ENCODE data around the gene NCKAP5L. TPM values are rescaled to one million over a fixed set of nuclear protein-coding genes. Genes with fewer than 3 reads are reported as not detected.

The NCKAP5L gene
- total and polyA plus RNA-seq, 9 of the 15 experiments (the other 6 are each of a cell fraction or from before 2014, with no cell fraction given), result 0.01 to 14.4 (median 3.7) TPM

- Histone ChIP-seq H4K20me1 (replicated peaks; ENCODE audit: control insufficient read depth, insufficient read depth, low read length) (no peaks in the 10 kb centered on the region), H2AFZ (ENCODE audit: low read depth, low read length) (no peak overlapping the region), H3K79me2 (ENCODE audit: control insufficient read depth, insufficient read depth, low read length) (no peaks in the 10 kb centered on the region), H3K36me3 (ENCODE audit: control insufficient read depth, insufficient read depth, low read length) (no peaks in the 10 kb centered on the region), H3K4me3 (no peak overlapping the region), H3K4me2 (ENCODE audit: insufficient read depth, low read length) (no peak overlapping the region), H3K27me3 (ENCODE audit: control insufficient read depth in 2 of 2, insufficient read depth in 2 of 2, low read length in 2 of 2) (no peaks in the 10 kb centered on the region), H3K9me1 (ENCODE audit: control insufficient read depth, insufficient read depth, low read length) (no peaks in the 10 kb centered on the region), H3K9me3 (replicated peaks; ENCODE audit: control insufficient read depth, insufficient read depth, low read depth, low read length) (no peaks in the 10 kb centered on the region), H3K27ac (ENCODE audit: extremely low read depth, low read depth, low read length) (no peak overlapping the region), H3K9ac (ENCODE audit: insufficient read depth in 1 of 2, low read depth in 2 of 2, low read length in 2 of 2) (no peak overlapping the region), H3K4me1 (replicated peaks in 1 of 2; ENCODE audit: control insufficient read depth in 2 of 2, insufficient read depth in 2 of 2, low read length in 2 of 2) (peaks cover 11 to 22% of the 10 kb centered on the region in 2 experiments; a peak in 4 of 5 replicates)
- DNase-seq (ENCODE audit: extremely low read depth in 1 of 4, low spot score in 3 of 4) (no peak), FAIRE-seq (no peak), ATAC-seq (no peak)
- CTCF ChIA-PET (ENCODE audit: low intra/inter-chr PET ratio), result no interaction called here
- intact Hi-C loops (cut with micrococcal nuclease), result no loop called here
- POLR2A ChIA-PET, result interaction anchor here (1.5 to 1.7 kb wide), 2 partner anchors 10 to 16 kb away, joined by 5 to 9 read pairs; partner anchors contain the start of gene BCDIN3D
- in situ Hi-C loops (cut with MboI), result no loop called here
- WGBS (ENCODE audit: insufficient coverage, low coverage, missing lambda C conversion rate), result 19% methylated on average over 4 of the region's 5 CpGs
- BruUV-seq (replicated peaks), result no TSS peak
- no peak for TF ChIP-seq ILF3 (IDR thresholded peaks at IDR 0.05; ENCODE audit: borderline replicate concordance)
- TF ChIP-seq SMAD4 (CRISPR knock-in tag; conservative IDR thresholded peaks at IDR 0.05), result peak; percentile 18; the same call in 1 of the 2 replicates
- TF ChIP-seq ZNF589 (CRISPR knock-in tag; IDR thresholded peaks at IDR 0.05; ENCODE audit: low read depth), result peak; percentile 78; the same call in 1 of the 2 replicates
- peak; percentile 72; the same call in 1 of the 2 replicates for TF ChIP-seq BACH1 (tag; IDR thresholded peaks at IDR 0.05)
- no peak for TF ChIP-seq GATAD2A (IDR thresholded peaks at IDR 0.05)
- peak; percentile 49 for TF ChIP-seq FOSL1 (tag; conservative IDR thresholded peaks at IDR 0.05)
- TF ChIP-seq EP300 (IDR thresholded peaks at IDR 0.05; ENCODE audit: low read length), result 0 out of 2 replicates have a peak, but pooled peaks have one; percentile 4
- TF ChIP-seq ZSCAN32 (CRISPR knock-in tag; IDR thresholded peaks at IDR 0.05), result peak; percentile 77; the same call in 1 of the 2 replicates
- TF ChIP-seq ZBTB12 (CRISPR knock-in tag; IDR thresholded peaks at IDR 0.05), result no peak
- no peak for TF ChIP-seq NR2C1 (IDR thresholded peaks at IDR 0.05)
- 0 out of 2 replicates have a peak, but pooled peaks have one; percentile 9 for TF ChIP-seq NR2C1 (tag; IDR thresholded peaks at IDR 0.05)
- no peak for TF ChIP-seq NR2C2 (CRISPR knock-in tag; IDR thresholded peaks at IDR 0.05)
- peak; percentile 19; the same call in 1 of the 2 replicates for TF ChIP-seq NR2C2 (tag; IDR thresholded peaks at IDR 0.05)
- TF ChIP-seq ZNF395 (CRISPR knock-in tag; IDR thresholded peaks at IDR 0.05), result peak; percentile 3; the same call in 1 of the 2 replicates
- 0 out of 2 replicates have a peak, but pooled peaks have one; percentile 17 for TF ChIP-seq L3MBTL2 (IDR thresholded peaks at IDR 0.05)
- peak; percentile 72; the same call in 1 of the 2 replicates for TF ChIP-seq JUND (IDR thresholded peaks at IDR 0.05; ENCODE audit: borderline replicate concordance, low read depth, low read length)
- TF ChIP-seq JUND (tag; IDR thresholded peaks at IDR 0.05; ENCODE audit: borderline replicate concordance, low read depth, low read length), result no peak
- TF ChIP-seq ZFP36 (IDR thresholded peaks at IDR 0.05; ENCODE audit: low read depth, low read length, partially characterized antibody), result no peak
- no peak for TF ChIP-seq CBX5 (IDR thresholded peaks at IDR 0.05; ENCODE audit: borderline replicate concordance, low read depth)
- peak; percentile 95 for TF ChIP-seq ATF3 (IDR thresholded peaks at IDR 0.05)
- TF ChIP-seq ATF3 (CRISPR knock-in tag; conservative IDR thresholded peaks at IDR 0.05), result no peak
- peak; percentile 67 for TF ChIP-seq CEBPB (tag; IDR thresholded peaks at IDR 0.05)
Measured at GRCh38 chr12:49832836-49833421, 4.7 kb upstream of the NCKAP5L start.

All from K562 (cell line).